SK-N-SH (cell line): ENCODE measurements around the gene OR51B2. TPM values are rescaled to one million over a fixed set of nuclear protein-coding genes. Genes with fewer than 3 reads are reported as not detected.
"Not testable (repeated sequence)": the region's sequence is repeated elsewhere in the genome, so short reads cannot be mapped to it uniquely, and the experiment has no call there.

ENCODE experiments used
- CTCF ChIA-PET: fragments of 300-600, 350-600 bp; formaldehyde crosslinking; extraction: SDS; loops from one replicate; lab custom pipeline; 2021; lab: Yijun Ruan, JAX
- POLR2A ChIA-PET: fragments of 350-600 bp; sonication (Branson Sonifier 250); formaldehyde crosslinking; extraction: SDS; loops from one replicate; lab custom pipeline; 2020; ENCODE audit warnings: antibody characterized with exemption, inconsistent platforms; lab: Yijun Ruan, JAX
- DNase-seq: peaks from one replicate; pipeline ENCODE4 v3.0.0; 2012
- H2AFZ ChIP-seq: fragments of 200-600 bp; sonication (generic); 2 replicates; pipeline ENCODE4 v1.8.1; 2016; ENCODE audit warnings: antibody characterized with exemption, mild to moderate bottlenecking, low read depth
- H3F3A ChIP-seq: fragments of 200-600 bp; sonication (generic); replicated peaks from 2 replicates; pipeline ENCODE3; 2016; ENCODE audit warnings: antibody characterized with exemption, mild to moderate bottlenecking; ENCODE audit not compliant: insufficient read depth
- H3K27ac ChIP-seq, 2 experiments: fragments of 200-500 bp in 1 of 2; fragments of 200-600 bp in 1 of 2; sonication (Bioruptor generic) in 1 of 2; sonication (generic), shearing (Covaris generic) in 1 of 2; 2 replicates each; pipeline versions ENCODE4 v1.5.1 to v1.6.1; 2014 to 2016; ENCODE audit warnings: low read depth in 2 of 2, inconsistent platforms in 1 of 2, low read length in 1 of 2, mild to moderate bottlenecking in 1 of 2, mixed read lengths in 1 of 2
- H3K27me3 ChIP-seq: fragments of 200-600 bp; sonication (generic), shearing (Covaris generic); 2 replicates; pipeline ENCODE4 v1.6.1; 2016; ENCODE audit warnings: mixed run types; ENCODE audit not compliant: insufficient read depth
- H3K36me3 ChIP-seq, 2 experiments: fragments of 200-500 bp in 1 of 2; fragments of 200-600 bp in 1 of 2; sonication (Bioruptor generic) in 1 of 2; sonication (generic) in 1 of 2; replicated peaks in 1 of 2; 2 replicates each; pipeline versions ENCODE3 to v1.5.1; 2014 to 2016; ENCODE audit warnings: low read length in 1 of 2, mild to moderate bottlenecking in 1 of 2; ENCODE audit not compliant: insufficient read depth in 2 of 2, control insufficient read depth in 1 of 2
- H3K4me1 ChIP-seq, 2 experiments: fragments of 200-500 bp in 1 of 2; fragments of 200-600 bp in 1 of 2; sonication (Bioruptor generic) in 1 of 2; sonication (generic), shearing (Covaris generic) in 1 of 2; 2 replicates each; pipeline versions ENCODE4 v1.5.1 to v1.6.1; 2014 to 2016; ENCODE audit warnings: low read depth in 1 of 2, low read length in 1 of 2, mixed run types in 1 of 2; ENCODE audit not compliant: insufficient read depth in 2 of 2, control insufficient read depth in 1 of 2
- H3K4me2 ChIP-seq: fragments of 200-600 bp; sonication (generic), shearing (Covaris generic); 2 replicates; pipeline ENCODE4 v1.6.1; 2017; ENCODE audit warnings: mixed run types
- H3K4me3 ChIP-seq, 2 experiments: fragments of 200-500 bp in 1 of 2; fragments of 200-600 bp in 1 of 2; sonication (Bioruptor generic) in 1 of 2; sonication (generic), shearing (Covaris generic) in 1 of 2; 2 replicates each; pipeline versions ENCODE4 v1.5.1 to v1.8.1; 2014 to 2016; ENCODE audit warnings: low read depth in 2 of 2, inconsistent platforms in 1 of 2, low read length in 1 of 2, mild to moderate bottlenecking in 1 of 2, mixed read lengths in 1 of 2, moderate library complexity in 1 of 2
- H3K79me2 ChIP-seq: fragments of 200-600 bp; sonication (generic); 2 replicates; pipeline ENCODE4 v1.8.1; 2017; ENCODE audit warnings: mild to moderate bottlenecking; ENCODE audit not compliant: insufficient read depth
- H3K9ac ChIP-seq: fragments of 200-600 bp; sonication (generic); 2 replicates; pipeline ENCODE4 v1.6.1; 2017; ENCODE audit warnings: mixed run types
- H3K9me2 ChIP-seq: fragments of 200-600 bp; sonication (generic); 2 replicates; pipeline ENCODE4 v1.6.1; 2017; ENCODE audit warnings: mixed run types
- H3K9me3 ChIP-seq: fragments of 200-600 bp; sonication (generic); 2 replicates; pipeline ENCODE4 v1.6.1; 2017; ENCODE audit warnings: mixed run types, mild to moderate bottlenecking, moderate library complexity
- H4K20me1 ChIP-seq: fragments of 200-600 bp; sonication (generic); 2 replicates; pipeline ENCODE4 v1.6.1; 2017; ENCODE audit warnings: mild to moderate bottlenecking, mixed run types; ENCODE audit not compliant: insufficient read depth
- ELF1 ChIP-seq: IDR thresholded peaks from 2 replicates; pipeline ENCODE4 v1.4.0; 2012
- EP300 ChIP-seq, 2 experiments: IDR thresholded peaks; 2 replicates each; pipeline versions ENCODE4 v1.4.0 to v1.6.1; 2012; ENCODE audit warnings: borderline replicate concordance in 1 of 2, low read depth in 1 of 2, low read length in 1 of 2
- EZH2phosphoT487 ChIP-seq: fragments of 200-600 bp; sonication (generic); IDR thresholded peaks from 2 replicates; pipeline ENCODE4 v1.6.1; 2017; ENCODE audit warnings: low read depth, mixed run types, mild to moderate bottlenecking, antibody characterized with exemption, moderate library complexity, borderline replicate concordance
- FOSL2 ChIP-seq: IDR thresholded peaks from 2 replicates; pipeline ENCODE4 v1.4.0; 2012; ENCODE audit warnings: low read depth, mild to moderate bottlenecking, moderate library complexity, borderline replicate concordance
- FOXM1 ChIP-seq: IDR thresholded peaks from 2 replicates; pipeline ENCODE4 v1.4.0; 2012; ENCODE audit warnings: low read depth, mild to moderate bottlenecking
- GABPA ChIP-seq: IDR thresholded peaks from 2 replicates; pipeline ENCODE4 v1.4.0; 2012; ENCODE audit warnings: low read depth, mild to moderate bottlenecking
- GATA2 ChIP-seq: sonication (generic); formaldehyde crosslinking; IDR thresholded peaks from 2 replicates; pipeline ENCODE4 v1.5.0; 2020; ENCODE audit warnings: mild to moderate bottlenecking, missing genetic modification reagents
- MAX ChIP-seq: IDR thresholded peaks from 2 replicates; pipeline ENCODE4 v1.4.0; 2012; ENCODE audit warnings: low read depth
- MEF2A ChIP-seq: IDR thresholded peaks from 2 replicates; pipeline ENCODE4 v1.4.0; 2012; ENCODE audit warnings: low read depth, borderline replicate concordance
- MXI1 ChIP-seq: IDR thresholded peaks from 2 replicates; pipeline ENCODE4 v1.6.1; 2012; ENCODE audit warnings: mild to moderate bottlenecking, low read depth, low read length, improper control_type of control experiment
- NRF1 ChIP-seq: IDR thresholded peaks from 2 replicates; pipeline ENCODE4 v1.6.1; 2012; ENCODE audit warnings: low read depth, mild to moderate bottlenecking, low read length
- POLR2AphosphoS5 ChIP-seq: IDR thresholded peaks from 2 replicates; pipeline ENCODE4 v1.6.1; 2012; ENCODE audit warnings: low read depth, low read length
- RCOR1 ChIP-seq: fragments of 150-350 bp; IDR thresholded peaks from 2 replicates; pipeline ENCODE4 v1.6.1; 2017; ENCODE audit warnings: antibody characterized with exemption, low read length
- RXRA ChIP-seq: IDR thresholded peaks from 2 replicates; pipeline ENCODE4 v1.4.0; 2012; ENCODE audit warnings: low read depth, mild to moderate bottlenecking, borderline replicate concordance
- SIN3A ChIP-seq: IDR thresholded peaks from 2 replicates; pipeline ENCODE4 v1.6.1; 2012; ENCODE audit warnings: low read depth, mild to moderate bottlenecking, low read length, moderate library complexity, borderline replicate concordance
- TAF1 ChIP-seq: IDR thresholded peaks from 2 replicates; pipeline ENCODE4 v1.6.1; 2012; ENCODE audit warnings: low read depth, mild to moderate bottlenecking, low read length, moderate library complexity, borderline replicate concordance
- TCF12 ChIP-seq: IDR thresholded peaks from 2 replicates; pipeline ENCODE4 v1.4.0; 2012
- TEAD4 ChIP-seq: IDR thresholded peaks from 2 replicates; pipeline ENCODE4 v1.4.0; 2012; ENCODE audit warnings: mild to moderate bottlenecking, borderline replicate concordance; ENCODE audit not compliant: insufficient read depth
- USF2 ChIP-seq: fragments of 150-350 bp; IDR thresholded peaks from 2 replicates; pipeline ENCODE4 v1.6.1; 2017; ENCODE audit warnings: antibody characterized with exemption, low read length, low read depth, borderline replicate concordance
- WGBS: methylation state at CpG from one replicate; pipeline ENCODE4 v1.1.6; 2017; ENCODE audit warnings: low lambda C conversion rate; 5-methylcytosine and 5-hydroxymethylcytosine counted together
- polyA plus RNA-seq, 3 experiments: library from polyadenylated mRNA; depleted of rRNA; stranded (reverse); fragments of >200 nt; gene quantifications; 2 replicates each; pipeline ENCODE4 v1.2.3, GENCODE V29; 2012

The OR51B2 gene
- polyA plus RNA-seq, 1 of the 3 experiments (the other 2 are of a cell fraction): not detected

- H3K4me1 ChIP-seq, CTCF ChIA-PET, H2AFZ ChIP-seq, H3K4me2 ChIP-seq, H3K9me3 ChIP-seq, H3K36me3 ChIP-seq, H3K9me2 ChIP-seq, H3K27me3 ChIP-seq, POLR2A ChIA-PET, H3K9ac ChIP-seq, H3K4me3 ChIP-seq, H4K20me1 ChIP-seq, DNase-seq, H3K27ac ChIP-seq, H3F3A ChIP-seq, H3K79me2 ChIP-seq: not testable (repeated sequence)
- WGBS: 7% methylated on average over 3 of the region's 3 CpGs
Observed at GRCh38 chr11:5313326-5314023, 10.6 kb downstream of the OR51B2 start.

- Histone ChIP-seq H4K20me1 (no peaks in the 10 kb centered on the region), H3K9me3 (no peaks in the 10 kb centered on the region), H3K79me2 (no peaks in the 10 kb centered on the region), H3K4me1 (no peaks in the 10 kb centered on the region), H3K9ac (no peak overlapping the region), H3F3A (no peaks in the 10 kb centered on the region), H3K27ac (no peak overlapping the region), H2AFZ (no peak overlapping the region), H3K9me2 (no peaks in the 10 kb centered on the region), H3K27me3 (no peaks in the 10 kb centered on the region; the same call in 1 of the 2 replicates), H3K4me2 (no peak overlapping the region), H3K36me3 (no peaks in the 10 kb centered on the region), H3K4me3 (no peak overlapping the region)
- ChIA-PET CTCF (no interaction called here), POLR2A (no interaction called here)
- no peak for DNase-seq
- TF ChIP-seq TCF12 (no peak), TAF1 (no peak), MXI1 (no peak), EP300 (IDR thresholded peaks at IDR 0.05; ENCODE audit: borderline replicate concordance in 1 of 2, low read depth in 1 of 2, low read length in 1 of 2) (no peak), FOXM1 (no peak), SIN3A (no peak), MAX (no peak), EZH2phosphoT487 (no peak), GATA2 (no peak), TEAD4 (no peak), FOSL2 (no peak), GABPA (no peak), USF2 (no peak), MEF2A (no peak), NRF1 (no peak), RXRA (no peak), ELF1 (no peak), POLR2AphosphoS5 (no peak), RCOR1 (no peak)
- 11% methylated on average over 1 of the region's 1 CpG for WGBS
Observed at GRCh38 chr11:5310423-5310822, 13.7 kb downstream of the OR51B2 start.
